Tibial artery (tissue), 4 donors: Measurements from ENCODE around the gene COL21A1.
A peak's percentile ranks its signal among the peaks of the same experiment; 100 is the strongest.

Source experiments
- DNase-seq, 2 donors: peaks; one replicate each; pipeline ENCODE4 v3.0.0-alpha.2; 2019
- H3K27ac ChIP-seq, 2 donors: fragments of 200-600 bp; sonication (generic) in 1 of 2; 1 replicate in 1 of 2; 2 replicates in 1 of 2; pipeline ENCODE4 v1.5.1; 2018 to 2019; ENCODE audit warnings: mild to moderate bottlenecking in 1 of 2
- H3K27me3 ChIP-seq, 2 donors: fragments of 200-600 bp; sonication (generic) in 1 of 2; one replicate each; pipeline versions ENCODE4 v1.5.1 to v1.6.0; 2016 to 2019
- H3K36me3 ChIP-seq, 3 donors: fragments of 200-600 bp; sonication (generic) in 2 of 3; one replicate each; pipeline ENCODE4 v1.5.1; 2016 to 2019; ENCODE audit warnings: mild to moderate bottlenecking in 2 of 3
- H3K4me1 ChIP-seq, 4 donors: fragments of 200-600 bp; sonication (generic) in 2 of 4; 1 replicate in 3 of 4; 2 replicates in 1 of 4; pipeline ENCODE4 v1.5.1; 2016 to 2019
- H3K4me3 ChIP-seq, 2 donors: fragments of 200-600 bp; sonication (generic) in 1 of 2; 1 replicate in 1 of 2; 2 replicates in 1 of 2; pipeline ENCODE4 v1.5.1; 2018 to 2019; ENCODE audit warnings: mild to moderate bottlenecking in 2 of 2
- H3K9me3 ChIP-seq, 3 donors: fragments of 200-600 bp; sonication (generic) in 1 of 3; one replicate each; pipeline ENCODE4 v1.5.1; 2016 to 2019
- CTCF ChIP-seq, 2 experiments: fragments of 200-600 bp in 1 of 2; fragments of 450-650 bp in 1 of 2; IDR thresholded peaks; one replicate each; pipeline ENCODE4 v1.5.1; 2017 to 2019; ENCODE audit warnings: antibody characterized with exemption in 2 of 2, mild to moderate bottlenecking in 1 of 2, moderate library complexity in 1 of 2
- intact Hi-C: fragments of 100-400 bp; cut with DNase I; formaldehyde crosslinking; loops from one replicate; pipeline ENCODE4 v1.15.0; 2023; ENCODE audit warnings: low total_unique reads

Gene COL21A1

DNA sequence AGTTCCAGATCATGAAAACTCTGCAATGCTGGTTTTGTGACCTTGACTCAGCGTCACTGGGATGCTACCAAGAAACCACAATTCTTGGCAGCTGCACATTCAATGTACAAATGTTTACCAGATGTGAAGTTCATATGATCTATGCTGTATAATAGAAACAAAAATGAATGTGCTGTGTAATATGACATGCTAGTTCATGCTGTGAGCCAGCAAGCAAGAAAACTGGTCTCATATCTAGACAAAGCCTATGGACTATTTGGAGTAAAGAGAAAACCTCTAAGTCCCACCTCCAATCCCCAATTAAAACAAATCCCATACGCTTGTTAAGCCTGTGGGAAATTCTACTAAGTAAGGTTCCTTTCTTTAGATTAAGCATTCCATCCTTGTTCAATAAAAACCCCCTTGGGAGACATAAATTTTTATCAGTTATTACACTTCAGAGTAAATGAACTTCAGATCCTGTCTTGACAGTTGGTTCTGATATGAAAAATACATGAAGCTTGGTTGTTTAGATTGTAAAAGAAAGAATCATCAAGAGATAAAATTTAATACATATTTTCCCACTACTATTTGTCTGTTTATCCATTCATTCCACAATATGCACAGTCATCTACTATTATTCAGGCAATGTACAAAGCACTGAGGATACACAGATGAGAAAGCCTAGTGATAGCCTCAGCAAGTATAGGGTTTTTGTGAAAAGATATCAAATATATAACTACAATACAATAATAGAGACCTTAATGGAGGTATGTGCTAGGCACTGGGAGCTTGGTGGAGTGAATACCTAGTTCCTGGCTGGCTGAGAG, 20.1 kb downstream of the COL21A1 start:
- no peaks in the 10 kb centered on the region for H3K9me3 ChIP-seq
- TF ChIP-seq CTCF (IDR thresholded peaks at IDR 0.05) = no peak
- peaks cover 0 to 16% (median 0%) of the 10 kb centered on the region in 4 donors for H3K4me1 ChIP-seq
- DNase-seq = no peak
- no peaks in the 10 kb centered on the region for H3K27me3 ChIP-seq
- intact Hi-C loops = no loop called here
- no peaks in the 10 kb centered on the region for H3K36me3 ChIP-seq
- no peak overlapping the region for H3K27ac ChIP-seq
- no peak overlapping the region for H3K4me3 ChIP-seq

GRCh38 chr6:56223995-56224394, 23.4 kb downstream of the COL21A1 start:
- intact Hi-C loops = loop anchor here (2.0 kb wide), 1 partner anchor 17 kb away; no protein-coding TSS in a partner anchor
- no peak for TF ChIP-seq CTCF (IDR thresholded peaks at IDR 0.05)
- Histone ChIP-seq H3K4me1 (peaks cover 0 to 8% (median 0%) of the 10 kb centered on the region in 4 donors), H3K9me3 (no peaks in the 10 kb centered on the region), H3K27ac (no peak overlapping the region), H3K4me3 (no peak overlapping the region), H3K27me3 (no peaks in the 10 kb centered on the region), H3K36me3 (no peaks in the 10 kb centered on the region)
- no peak for DNase-seq

GRCh38 chr6:56222499-56222898, 24.9 kb downstream of the COL21A1 start:
- intact Hi-C loops = loop anchor here (2.0 kb wide), 1 partner anchor 18 kb away; no protein-coding TSS in a partner anchor
- no peak for TF ChIP-seq CTCF (IDR thresholded peaks at IDR 0.05)
- no peak overlapping the region for H3K4me3 ChIP-seq
- H3K36me3 ChIP-seq = no peaks in the 10 kb centered on the region
- H3K4me1 ChIP-seq = peaks cover 0 to 8% (median 0%) of the 10 kb centered on the region in 4 donors
- DNase-seq = no peak
- H3K27me3 ChIP-seq = no peaks in the 10 kb centered on the region
- H3K9me3 ChIP-seq = no peaks in the 10 kb centered on the region
- H3K27ac ChIP-seq = no peak overlapping the region

DNA sequence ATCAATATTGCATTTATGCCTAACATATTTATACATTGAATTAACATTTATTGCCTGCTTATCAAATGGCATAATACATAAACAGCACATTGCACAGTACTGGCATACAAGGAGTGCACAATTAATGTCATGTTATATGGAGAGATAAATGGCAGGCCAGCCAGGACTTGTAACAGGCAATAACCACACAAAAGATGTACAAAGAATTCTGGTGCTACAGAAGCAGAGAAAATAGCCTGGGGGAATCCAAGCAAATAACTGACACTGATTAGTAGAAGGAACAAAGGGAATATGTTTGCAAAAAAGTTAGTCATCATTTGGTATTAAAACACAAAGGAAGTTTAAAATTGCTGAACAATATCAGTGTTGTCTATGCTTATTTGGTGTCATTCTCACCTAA, 27.3 kb downstream of the COL21A1 start:
- H3K36me3 ChIP-seq = no peaks in the 10 kb centered on the region
- H3K27ac ChIP-seq = no peak overlapping the region
- DNase-seq = no peak
- intact Hi-C loops = no loop called here
- H3K27me3 ChIP-seq = no peaks in the 10 kb centered on the region
- no peaks in the 10 kb centered on the region for H3K9me3 ChIP-seq
- H3K4me3 ChIP-seq = no peak overlapping the region
- no peak for TF ChIP-seq CTCF (IDR thresholded peaks at IDR 0.05)
- peaks cover 0 to 7% (median 0%) of the 10 kb centered on the region in 4 donors for H3K4me1 ChIP-seq

GRCh38 chr6:56214703-56215101, 32.7 kb downstream of the COL21A1 start:
- TF ChIP-seq CTCF (IDR thresholded peaks at IDR 0.05) = no peak
- Histone ChIP-seq H3K27ac (peak overlapping the region; percentile 35), H3K4me1 (peaks cover 0 to 21% (median 0%) of the 10 kb centered on the region in 4 donors), H3K4me3 (no peak overlapping the region), H3K27me3 (no peaks in the 10 kb centered on the region), H3K36me3 (no peaks in the 10 kb centered on the region), H3K9me3 (no peaks in the 10 kb centered on the region)
- intact Hi-C loops = no loop called here
- no peak for DNase-seq
